Upper lobe of right lung (tissue), 1 donor: Measurements from ENCODE around the gene ERC2. TPM values are rescaled to one million over a fixed set of nuclear protein-coding genes. Genes with fewer than 3 reads are reported as not detected.

Experiments used
- ATAC-seq: fragments of 200-7000 bp; cut with Tn5 transposase; one replicate; pipeline ENCODE4 v1.9.1; 2020; ENCODE audit warnings: mild to moderate bottlenecking, moderate library complexity
- DNase-seq: peaks from one replicate; pipeline ENCODE4 v3.0.0-alpha.2; 2020
- H3K27ac ChIP-seq: fragments of 200-600 bp; one replicate; pipeline ENCODE4 v1.8.0; 2022
- H3K27me3 ChIP-seq: fragments of 200-600 bp; one replicate; pipeline ENCODE4 v1.8.0; 2022; ENCODE audit warnings: mild to moderate bottlenecking
- H3K36me3 ChIP-seq: fragments of 200-600 bp; one replicate; pipeline ENCODE4 v1.8.0; 2022
- H3K4me1 ChIP-seq: fragments of 200-600 bp; one replicate; pipeline ENCODE4 v1.8.0; 2022
- H3K4me3 ChIP-seq: fragments of 200-600 bp; one replicate; pipeline ENCODE4 v1.8.0; 2022; ENCODE audit warnings: mild to moderate bottlenecking
- H3K9me3 ChIP-seq: fragments of 200-600 bp; one replicate; pipeline ENCODE4 v1.8.0; 2022
- intact Hi-C: fragments of 100-400 bp; cut with DNase I; formaldehyde crosslinking; loops from one replicate; pipeline ENCODE4 v1.11.0; 2022
- total RNA-seq: library from RNA; stranded (reverse); fragmentation: NEBNext Ultra II Directional; extraction: Animal tissue kit (Norgen Biotek cat#: 25700); gene quantifications from one replicate; pipeline ENCODE4 v1.2.1, GENCODE V29; 2021
- TF ChIP-seq, protein P1 (sequence below): fragments of 200-600 bp; IDR thresholded peaks from one replicate; pipeline ENCODE4 v1.8.0; 2022; ENCODE audit warnings: antibody characterized with exemption
- donor health status: DM: no; HTN: yes; CAD: no; lungs with severe emphysema.

Gene ERC2
- total RNA-seq, 1 donor from 2014 or later = 1.4 TPM

DNA sequence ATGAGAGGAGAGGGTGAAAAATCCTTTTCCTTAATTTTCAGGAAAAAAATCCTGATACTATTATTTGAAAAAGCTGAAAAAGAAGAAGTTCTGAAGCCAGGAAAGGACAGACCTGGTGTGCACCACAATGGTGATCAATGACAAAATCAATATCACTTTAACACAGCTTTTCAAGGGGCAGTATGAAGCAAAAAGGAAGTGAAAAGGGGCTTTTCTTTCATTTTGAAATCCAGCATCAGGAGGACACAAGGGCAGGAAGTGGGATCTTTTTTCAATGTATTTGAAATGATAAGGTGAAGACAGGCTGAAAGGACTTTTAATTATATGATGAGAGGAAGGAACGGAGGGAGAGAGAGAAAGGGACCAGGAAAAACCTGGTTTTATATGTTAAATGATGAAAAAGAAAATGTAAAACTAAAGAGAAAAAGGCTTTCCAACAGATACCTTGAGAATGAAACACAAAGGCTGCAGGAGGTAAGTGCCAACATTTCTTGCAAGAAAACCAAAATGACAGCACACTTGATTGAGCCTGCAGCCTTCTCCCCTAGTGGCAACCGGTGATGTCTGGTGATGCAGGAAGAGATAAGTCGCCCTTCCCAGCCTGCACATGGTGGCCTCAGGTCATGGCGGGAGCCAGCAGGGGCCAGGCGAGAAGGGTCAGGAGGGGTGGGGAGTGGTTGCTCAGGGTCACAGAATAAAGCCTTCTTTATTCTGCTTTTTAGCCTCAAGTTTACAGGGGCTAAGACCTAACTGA is 744.4 kb downstream of the ERC2 start:
- ATAC-seq = no peak
- TF ChIP-seq, protein P1, sequence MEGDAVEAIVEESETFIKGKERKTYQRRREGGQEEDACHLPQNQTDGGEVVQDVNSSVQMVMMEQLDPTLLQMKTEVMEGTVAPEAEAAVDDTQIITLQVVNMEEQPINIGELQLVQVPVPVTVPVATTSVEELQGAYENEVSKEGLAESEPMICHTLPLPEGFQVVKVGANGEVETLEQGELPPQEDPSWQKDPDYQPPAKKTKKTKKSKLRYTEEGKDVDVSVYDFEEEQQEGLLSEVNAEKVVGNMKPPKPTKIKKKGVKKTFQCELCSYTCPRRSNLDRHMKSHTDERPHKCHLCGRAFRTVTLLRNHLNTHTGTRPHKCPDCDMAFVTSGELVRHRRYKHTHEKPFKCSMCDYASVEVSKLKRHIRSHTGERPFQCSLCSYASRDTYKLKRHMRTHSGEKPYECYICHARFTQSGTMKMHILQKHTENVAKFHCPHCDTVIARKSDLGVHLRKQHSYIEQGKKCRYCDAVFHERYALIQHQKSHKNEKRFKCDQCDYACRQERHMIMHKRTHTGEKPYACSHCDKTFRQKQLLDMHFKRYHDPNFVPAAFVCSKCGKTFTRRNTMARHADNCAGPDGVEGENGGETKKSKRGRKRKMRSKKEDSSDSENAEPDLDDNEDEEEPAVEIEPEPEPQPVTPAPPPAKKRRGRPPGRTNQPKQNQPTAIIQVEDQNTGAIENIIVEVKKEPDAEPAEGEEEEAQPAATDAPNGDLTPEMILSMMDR = no peak

DNA sequence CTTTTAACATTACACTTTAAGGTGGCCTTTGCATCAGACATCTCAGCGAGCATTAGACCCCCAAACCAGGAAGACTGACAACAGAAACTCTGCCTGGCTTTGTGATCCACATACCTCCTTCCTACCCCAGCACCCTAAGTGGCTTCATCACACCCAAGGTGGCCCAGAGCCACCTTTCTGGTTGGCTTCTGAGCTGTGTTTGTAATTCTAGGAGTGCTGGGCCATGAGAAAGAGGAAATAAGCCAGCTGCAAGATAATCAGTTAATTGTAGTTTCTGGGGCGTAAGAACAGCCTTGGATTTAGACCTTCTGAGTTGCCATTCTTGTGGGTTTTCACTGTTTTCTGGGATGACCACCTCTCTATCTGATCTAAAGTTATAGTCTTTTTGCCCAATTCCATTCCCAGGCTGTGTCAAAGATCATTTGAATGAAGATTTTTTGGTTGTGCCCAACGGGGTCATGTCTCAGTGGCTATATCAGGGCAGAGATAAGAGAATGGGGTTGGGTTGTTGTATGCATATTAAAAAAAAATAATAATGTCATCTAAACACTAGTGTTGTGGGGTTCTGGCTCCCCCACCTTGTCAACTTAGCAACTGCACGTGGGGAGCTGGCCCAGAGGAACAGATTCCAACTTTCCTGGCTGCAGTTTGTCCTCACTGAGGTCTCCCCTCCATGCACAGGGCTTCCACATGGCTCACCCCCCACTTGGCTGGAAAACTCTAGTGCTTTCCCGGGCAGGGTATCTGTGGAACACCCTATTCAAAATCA is 746.4 kb downstream of the ERC2 start:
- no peak for DNase-seq
- H3K36me3 ChIP-seq = no peaks in the 10 kb centered on the region
- H3K4me1 ChIP-seq = no peaks in the 10 kb centered on the region
- no peaks in the 10 kb centered on the region for H3K27me3 ChIP-seq
- TF ChIP-seq, protein P1 = peak; percentile 52
- H3K4me3 ChIP-seq = no peak overlapping the region
- intact Hi-C loops = no loop called here
- ATAC-seq = peak; percentile 72
- H3K9me3 ChIP-seq = no peaks in the 10 kb centered on the region
- H3K27ac ChIP-seq = no peak overlapping the region

More for the DNA sequence above, 744.4 kb downstream of the ERC2 start:
- Histone ChIP-seq H3K4me3 (no peak overlapping the region), H3K9me3 (no peaks in the 10 kb centered on the region), H3K27ac (no peak overlapping the region), H3K36me3 (no peaks in the 10 kb centered on the region), H3K4me1 (no peaks in the 10 kb centered on the region), H3K27me3 (no peaks in the 10 kb centered on the region)
- no peak for DNase-seq
- intact Hi-C loops = no loop called here

DNA sequence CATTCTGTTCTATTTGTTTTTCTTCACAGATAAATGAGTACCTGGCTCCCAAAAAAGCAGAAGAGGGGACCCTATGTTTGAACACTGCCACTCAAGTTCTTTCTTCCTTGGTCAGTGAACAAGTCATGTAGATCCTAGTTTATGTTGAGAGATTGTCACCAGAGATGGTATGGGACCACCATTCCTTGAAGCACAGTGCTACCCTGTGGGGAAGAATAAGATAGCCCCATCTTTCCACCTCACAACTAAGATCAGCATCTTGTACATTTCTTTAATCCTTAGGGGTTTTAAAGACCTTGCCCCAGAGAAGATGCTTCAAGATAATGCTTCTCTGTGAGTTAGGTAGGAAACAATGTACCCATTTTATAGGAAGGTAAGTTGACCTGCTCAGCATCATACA is 747.7 kb downstream of the ERC2 start:
- no peak overlapping the region for H3K27ac ChIP-seq
- no peak overlapping the region for H3K4me3 ChIP-seq
- TF ChIP-seq, protein P1 = peak; percentile 5
- no peaks in the 10 kb centered on the region for H3K27me3 ChIP-seq
- H3K36me3 ChIP-seq = no peaks in the 10 kb centered on the region
- intact Hi-C loops = no loop called here
- DNase-seq (no peak), ATAC-seq (peak; percentile 48)
- H3K4me1 ChIP-seq = no peaks in the 10 kb centered on the region
- no peaks in the 10 kb centered on the region for H3K9me3 ChIP-seq

DNA sequence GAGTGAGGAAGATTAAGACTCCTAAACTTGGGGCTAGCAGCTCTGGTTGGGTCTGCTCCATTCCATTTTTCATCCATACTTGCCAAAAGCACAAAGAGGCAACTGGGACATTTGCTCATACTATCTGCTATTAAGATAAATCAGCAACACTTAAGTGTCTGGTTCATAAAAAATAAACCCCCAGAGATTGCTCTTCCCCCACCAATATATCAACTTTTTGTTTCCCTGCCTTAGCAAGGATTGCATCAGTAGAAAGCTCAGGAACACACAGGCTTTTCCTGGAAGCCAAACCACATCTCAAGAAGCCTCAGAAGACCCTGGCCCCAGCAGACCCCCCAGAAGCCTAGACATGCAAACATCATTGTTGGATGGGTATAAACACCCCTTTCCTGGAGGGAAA is 748.8 kb downstream of the ERC2 start:
- no peaks in the 10 kb centered on the region for H3K27me3 ChIP-seq
- no peaks in the 10 kb centered on the region for H3K9me3 ChIP-seq
- H3K4me3 ChIP-seq = no peak overlapping the region
- TF ChIP-seq, protein P1 = no peak
- DNase-seq = no peak
- no peak for ATAC-seq
- intact Hi-C loops = no loop called here
- H3K27ac ChIP-seq = no peak overlapping the region
- no peaks in the 10 kb centered on the region for H3K4me1 ChIP-seq
- H3K36me3 ChIP-seq = no peaks in the 10 kb centered on the region

DNA sequence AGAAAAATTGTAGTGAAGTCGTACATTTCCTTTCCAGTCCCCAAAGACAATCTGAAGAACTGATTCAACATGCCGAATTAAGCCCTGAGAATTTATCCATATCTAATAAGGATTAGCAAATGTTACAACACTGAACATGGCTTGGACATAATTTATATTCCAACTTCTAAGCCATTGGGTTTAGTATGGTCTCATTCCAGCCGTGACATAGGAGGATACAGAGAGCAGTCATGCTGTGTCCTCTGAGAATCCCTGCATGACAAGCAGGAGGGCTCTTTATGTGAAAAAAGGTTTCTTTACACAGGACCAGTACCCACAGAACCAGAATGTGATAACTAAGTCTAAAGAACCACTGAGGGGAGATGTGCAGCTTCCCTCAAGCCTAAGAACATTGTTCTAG is 749.3 kb downstream of the ERC2 start:
- Histone ChIP-seq H3K27me3 (peaks cover 4% of the 10 kb centered on the region), H3K4me1 (no peaks in the 10 kb centered on the region), H3K36me3 (no peaks in the 10 kb centered on the region), H3K27ac (no peak overlapping the region), H3K4me3 (no peak overlapping the region), H3K9me3 (no peaks in the 10 kb centered on the region)
- TF ChIP-seq, protein P1 = no peak
- no peak for DNase-seq
- ATAC-seq = no peak
- intact Hi-C loops = no loop called here
